K562 (cell line): Measurements from ENCODE around the gene AIG1. TPM values are rescaled to one million over a fixed set of nuclear protein-coding genes. Genes with fewer than 3 reads are reported as not detected.

Experiments used
- ATAC-seq: fragments of 200-7000 bp; cut with Tn5 transposase; 3 replicates; pipeline ENCODE4 v1.9.1; 2020; ENCODE audit warnings: moderate library complexity
- BruUV-seq: library from RNA; stranded (reverse); fragments of 400-500 nt; replicated peaks from 2 replicates; lab custom pipeline; 2021; lab: Mats Ljungman, UMichigan
- CTCF ChIA-PET: fragments of 300-600 bp; formaldehyde crosslinking; extraction: SDS; loops from one replicate; lab custom pipeline; 2021; ENCODE audit warnings: low intra/inter-chr PET ratio; lab: Yijun Ruan, JAX
- POLR2A ChIA-PET: fragments of 300-600, 350-650 bp; sonication (Branson Sonifier 250); formaldehyde crosslinking; extraction: SDS; loops from one replicate; lab custom pipeline; 2021; ENCODE audit warnings: antibody characterized with exemption, inconsistent platforms; lab: Yijun Ruan, JAX
- DNase-seq, 4 experiments: peaks; one replicate each; pipeline versions ENCODE4 v3.0.0 to v3.0.0-alpha.2; 2011 to 2018; ENCODE audit warnings: low spot score in 3 of 4, mixed read lengths in 3 of 4; ENCODE audit errors: extremely low read depth in 1 of 4
- FAIRE-seq: peaks from 2 replicates; lab custom pipeline; 2011; peaks lifted over from hg19 to GRCh38; lab: Jason Lieb, UNC
- H2AFZ ChIP-seq: 2 replicates; pipeline ENCODE4 v1.6.0; 2011; ENCODE audit warnings: low read depth, low read length, control low read depth, inconsistent platforms
- H3K27ac ChIP-seq: fragments of 200-600 bp; 3 replicates; pipeline ENCODE4 v1.8.0; 2011; ENCODE audit warnings: low read depth, mild to moderate bottlenecking, control low read depth, inconsistent platforms, low read length, moderate library complexity, mixed read lengths; ENCODE audit errors: extremely low read depth
- H3K27me3 ChIP-seq, 2 experiments: fragments of 300-600 bp in 1 of 2; 2 replicates in 1 of 2; 3 replicates in 1 of 2; pipeline versions ENCODE4 v1.6.0 to v1.8.0; 2011; ENCODE audit warnings: inconsistent platforms in 2 of 2, low read length in 2 of 2, mild to moderate bottlenecking in 1 of 2, mixed read lengths in 1 of 2, moderate library complexity in 1 of 2; ENCODE audit not compliant: control insufficient read depth in 2 of 2, insufficient read depth in 2 of 2
- H3K36me3 ChIP-seq: fragments of 300-600 bp; 3 replicates; pipeline ENCODE4 v1.8.0; 2011; ENCODE audit warnings: mild to moderate bottlenecking, low read length, inconsistent platforms; ENCODE audit not compliant: control insufficient read depth, insufficient read depth
- H3K4me1 ChIP-seq, 2 experiments: fragments of 200-600 bp in 1 of 2; replicated peaks in 1 of 2; 2 replicates in 1 of 2; 3 replicates in 1 of 2; pipeline versions ENCODE4 v1.5.1 to v1.8.0; 2011; ENCODE audit warnings: inconsistent platforms in 2 of 2, low read length in 2 of 2, mild to moderate bottlenecking in 1 of 2, mixed read lengths in 1 of 2, moderate library complexity in 1 of 2; ENCODE audit not compliant: control insufficient read depth in 2 of 2, insufficient read depth in 2 of 2
- H3K4me2 ChIP-seq: 2 replicates; pipeline ENCODE4 v1.6.1; 2011; ENCODE audit warnings: low read length, control low read depth, inconsistent platforms, mixed read lengths; ENCODE audit not compliant: insufficient read depth
- H3K4me3 ChIP-seq: fragments of 200-600 bp; sonication (generic), shearing (Covaris generic); 2 replicates; pipeline ENCODE4 v1.5.1; 2016; ENCODE audit warnings: control low read depth, inconsistent platforms
- H3K79me2 ChIP-seq: fragments of 200-600 bp; 3 replicates; pipeline ENCODE4 v1.8.0; 2011; ENCODE audit warnings: low read length, inconsistent platforms; ENCODE audit not compliant: control insufficient read depth, insufficient read depth
- H3K9ac ChIP-seq, 2 experiments: 2 replicates each; pipeline versions ENCODE4 v1.6.0 to v1.6.1; 2011; ENCODE audit warnings: low read depth in 2 of 2, low read length in 2 of 2, control low read depth in 1 of 2, inconsistent platforms in 1 of 2, mild to moderate bottlenecking in 1 of 2, mixed read lengths in 1 of 2; ENCODE audit not compliant: insufficient read depth in 1 of 2
- H3K9me1 ChIP-seq: one replicate; pipeline ENCODE4 v1.6.0; 2011; ENCODE audit warnings: inconsistent platforms, mild to moderate bottlenecking, low read length, moderate library complexity; ENCODE audit not compliant: control insufficient read depth, insufficient read depth
- H3K9me3 ChIP-seq: replicated peaks from 2 replicates; pipeline ENCODE4 v1.5.1; 2011; ENCODE audit warnings: low read depth, low read length, inconsistent platforms; ENCODE audit not compliant: control insufficient read depth, insufficient read depth
- H4K20me1 ChIP-seq: replicated peaks from 2 replicates; pipeline ENCODE4 v1.6.1; 2011; ENCODE audit warnings: low read length, inconsistent platforms, mixed read lengths; ENCODE audit not compliant: control insufficient read depth, insufficient read depth
- ATF7 ChIP-seq: fragments of 450-650 bp; IDR thresholded peaks from 2 replicates; pipeline ENCODE4 v1.7.1; 2014; ENCODE audit warnings: mild to moderate bottlenecking, moderate library complexity
- BRD9 ChIP-seq: fragments of 450-650 bp; IDR thresholded peaks from 2 replicates; pipeline ENCODE4 v1.6.1; 2018; ENCODE audit warnings: low read depth; ENCODE audit not compliant: partially characterized antibody
- CEBPG ChIP-seq, 3 experiments: fragments of 200-800 bp in 1 of 3; sonication (Bioruptor generic) in 1 of 3; sonication (generic) in 1 of 3; formaldehyde crosslinking in 1 of 3; IDR thresholded peaks in 2 of 3; conservative IDR thresholded peaks in 1 of 3; 2 replicates each; pipeline versions ENCODE4 v1.6.1 to v1.8.0; 2016 to 2022; ENCODE audit warnings: missing compliant biosample characterization in 2 of 3, missing genetic modification characterization in 2 of 3, mild to moderate bottlenecking in 1 of 3, missing genetic modification reagents in 1 of 3
- DPF2 ChIP-seq: fragments of 450-650 bp; IDR thresholded peaks from 2 replicates; pipeline ENCODE4 v1.6.1; 2016
- HDAC1 ChIP-seq, 2 experiments: fragments of 450-650 bp; IDR thresholded peaks; 2 replicates each; pipeline ENCODE4 v1.6.1; 2016 to 2017; ENCODE audit warnings: inconsistent platforms in 1 of 2, mild to moderate bottlenecking in 1 of 2, moderate library complexity in 1 of 2
- HDAC3 ChIP-seq: fragments of 450-650 bp; IDR thresholded peaks from 2 replicates; pipeline ENCODE4 v1.6.1; 2018; ENCODE audit warnings: borderline replicate concordance, mild to moderate bottlenecking, moderate library complexity; ENCODE audit not compliant: partially characterized antibody
- NCOR1 ChIP-seq: fragments of 450-650 bp; IDR thresholded peaks from 2 replicates; pipeline ENCODE4 v1.6.1; 2016; ENCODE audit warnings: mild to moderate bottlenecking, moderate library complexity
- POLR2H ChIP-seq: IDR thresholded peaks from 2 replicates; pipeline ENCODE4 v1.6.1; 2016; ENCODE audit warnings: missing genetic modification characterization, low read depth, mild to moderate bottlenecking, control low read depth, missing compliant biosample characterization, moderate library complexity
- ZNF184 ChIP-seq: sonication (generic); formaldehyde crosslinking; IDR thresholded peaks from 2 replicates; pipeline ENCODE4 v1.5.0; 2020; ENCODE audit warnings: missing genetic modification reagents
- WGBS: fragments of 100-300 bp; shearing (Covaris generic); methylation state at CpG from one replicate; pipeline ENCODE4 v1.1.6; 2016; ENCODE audit warnings: low coverage, mixed read lengths; ENCODE audit not compliant: insufficient coverage; ENCODE audit errors: missing lambda C conversion rate; 5-methylcytosine and 5-hydroxymethylcytosine counted together
- in situ Hi-C: fragments of 300-500 bp; cut with MboI; formaldehyde crosslinking; loops from 4 replicates; pipeline ENCODE4 v1.15.0; 2018; ENCODE audit warnings: inconsistent platforms, mixed read lengths
- intact Hi-C: fragments of 100-400 bp; cut with micrococcal nuclease; formaldehyde crosslinking; loops from 2 replicates; pipeline ENCODE4 v1.14.2; 2022
- polyA plus RNA-seq, 8 experiments: library from polyadenylated mRNA; depleted of rRNA in 4 of 8; stranded (reverse) in 5 of 8; unstranded in 3 of 8; fragments of >200 nt; fragmentation: Nextera tagmentation in 2 of 8; fragmentation: Illumina TruSeq in 1 of 8; extraction: Ambion mirVana in 2 of 8; extraction: Trizol in 1 of 8; gene quantifications; 2 replicates each; pipeline versions ENCODE4 v1.2.1 to v1.2.3, GENCODE V29; 2011 to 2014; ENCODE audit warnings: inconsistent platforms in 1 of 8, missing spikeins in 1 of 8
- total RNA-seq, 7 experiments: library from RNA; depleted of rRNA in 6 of 7; stranded (reverse); fragments of >200 nt in 6 of 7; fragmentation: Illumina TruSeq in 2 of 7; extraction: Trizol in 2 of 7; gene quantifications; 2 replicates each; pipeline versions ENCODE4 v1.2.1 to v1.2.3, GENCODE V29; 2011 to 2021; ENCODE audit warnings: low replicate concordance in 1 of 7

Gene AIG1
- total and polyA plus RNA-seq, 9 of the 15 experiments (the other 6 are each of a cell fraction or from before 2014, with no cell fraction given) = 74.8 to 333 (median 127) TPM

DNA sequence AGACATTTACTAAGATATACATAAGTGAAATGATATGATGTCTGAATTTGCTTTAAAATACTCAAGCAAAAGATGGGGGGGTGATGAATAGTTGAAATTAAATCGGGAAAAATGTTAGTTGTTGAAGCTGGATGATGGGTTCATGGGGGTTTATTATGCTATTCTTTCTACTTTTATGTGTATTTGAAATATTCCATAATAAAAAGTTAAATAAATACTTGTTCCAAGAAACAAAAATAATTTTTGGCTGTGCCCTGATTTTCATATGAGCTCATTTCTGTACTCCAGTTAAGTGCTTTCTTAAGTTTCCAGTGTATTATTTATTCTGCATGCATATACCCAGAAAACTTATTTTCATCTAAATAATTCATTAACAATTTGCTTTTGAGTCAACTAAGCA lies 138.6 kb downstream of the AIG1 start:
- FAIRE-seq (no peak), ATAC-seq (no peak), DNase-seq (no peak)
- BruUV-seq = no TSS peak
- Histone ChIP-seq H3K9ac (no peak overlapping the region), H3K9me1 (no peaks in the 10 kb centered on the region), H3K27ac (peak overlapping the region; percentile 73; the same call in 1 of the 3 replicates), H3K9me3 (no peaks in the 10 kb centered on the region), H3K4me1 (peaks cover 4 to 68% of the 10 kb centered on the region in 2 experiments), H4K20me1 (no peaks in the 10 kb centered on the region), H3K79me2 (peaks cover 29% of the 10 kb centered on the region; the same call in 1 of the 3 replicates), H3K4me2 (no peak overlapping the region), H3K36me3 (peaks cover 94% of the 10 kb centered on the region), H2AFZ (no peak overlapping the region), H3K27me3 (no peaks in the 10 kb centered on the region), H3K4me3 (no peak overlapping the region)
- TF ChIP-seq POLR2H (peak; percentile 4; the same call in 1 of the 2 replicates), ZNF184 (CRISPR knock-in tag) (no peak)
- intact Hi-C loops (no loop called here), in situ Hi-C loops (no loop called here)
- CTCF ChIA-PET = no interaction called here
- 56% methylated on average over 1 of the region's 1 CpG for WGBS
- POLR2A ChIA-PET = interaction anchor here (1.1 to 4.1 kb wide), 3 partner anchors 8 to 247 kb away, joined by 3 to 22 read pairs (median 5); no protein-coding TSS in a partner anchor

DNA sequence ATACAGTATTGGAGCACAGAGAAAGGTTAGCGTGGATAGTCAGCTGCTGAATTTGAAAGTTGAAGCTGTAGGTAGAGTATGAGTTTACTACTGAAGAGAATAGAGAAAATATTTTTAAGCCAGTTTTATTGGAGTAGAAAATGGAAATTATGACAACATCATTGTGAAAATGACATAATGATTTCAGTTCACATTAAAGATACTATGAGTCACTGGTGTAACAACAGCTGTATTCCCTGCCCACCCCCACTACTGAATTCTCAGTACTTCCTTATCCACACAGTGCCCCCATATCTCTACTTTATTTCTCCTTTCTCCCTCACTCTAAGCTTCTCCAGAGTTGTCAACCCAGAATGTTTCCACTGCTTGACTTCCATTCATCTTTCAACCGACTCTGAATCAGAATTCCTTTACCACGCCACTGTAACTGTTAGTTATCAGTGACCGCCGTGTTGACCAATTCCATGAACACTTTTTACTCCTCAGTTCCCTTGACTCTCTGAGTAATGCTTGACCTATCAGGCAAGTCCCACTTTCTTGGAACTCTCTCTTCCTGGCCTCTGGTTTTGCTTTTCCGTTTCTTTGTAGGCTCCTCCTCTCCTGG lies 139.6 kb downstream of the AIG1 start:
- peak overlapping the region; percentile 42 for H3K4me2 ChIP-seq
- no peak overlapping the region for H3K4me3 ChIP-seq
- H4K20me1 ChIP-seq = no peaks in the 10 kb centered on the region
- peak overlapping the region; percentile 73; the same call in 2 of the 3 replicates for H3K27ac ChIP-seq
- intact Hi-C loops = loop anchor here (1.0 kb wide), 1 partner anchor 36 kb away; no protein-coding TSS in a partner anchor
- FAIRE-seq (peak; percentile 29), DNase-seq (peak in 3 of 4 experiments; percentile 30 to 78 (median 56)), ATAC-seq (peak; percentile 56)
- ChIA-PET POLR2A (interaction anchor here (0.6 to 4.1 kb wide), 3 partner anchors 9 to 280 kb away, joined by 3 to 22 read pairs (median 5); no protein-coding TSS in a partner anchor), CTCF (no interaction called here)
- peak overlapping the region in 1 of 2 experiments; percentile 19; a peak in 1 of 4 replicates for H3K9ac ChIP-seq
- H3K36me3 ChIP-seq = peaks cover 94% of the 10 kb centered on the region
- in situ Hi-C loops = no loop called here
- H2AFZ ChIP-seq = peak overlapping the region; percentile 27
- no peaks in the 10 kb centered on the region for H3K9me1 ChIP-seq
- H3K27me3 ChIP-seq = no peaks in the 10 kb centered on the region
- BruUV-seq = no TSS peak
- no peaks in the 10 kb centered on the region for H3K9me3 ChIP-seq
- 13% methylated on average over 6 of the region's 6 CpGs for WGBS
- H3K79me2 ChIP-seq = peaks cover 28% of the 10 kb centered on the region; the same call in 1 of the 3 replicates
- H3K4me1 ChIP-seq = peaks cover 4 to 62% of the 10 kb centered on the region in 2 experiments
- TF ChIP-seq NCOR1 = peak; percentile 35
- TF ChIP-seq BRD9 = peak; percentile 73
- peak; percentile 88 for TF ChIP-seq DPF2
- no peak for TF ChIP-seq HDAC3
- TF ChIP-seq ATF7 = peak; percentile 73
- peak in 1 of 2 experiments; percentile 73; a peak in 2 of 4 replicates for TF ChIP-seq HDAC1 (IDR thresholded peaks at IDR 0.05)
- TF ChIP-seq CEBPG (CRISPR knock-in tag; IDR thresholded peaks at IDR 0.05) = no peak
- TF ChIP-seq CEBPG (tag; conservative IDR thresholded peaks at IDR 0.05 in 1 of 2, IDR thresholded peaks at IDR 0.05 in 1 of 2) = peak in 1 of 2 experiments; percentile 59; a peak in 2 of 4 replicates
